Neural cell (in vitro differentiated cells): ENCODE results near the gene ADGRG6. TPM values are rescaled to one million over a fixed set of nuclear protein-coding genes. Genes with fewer than 3 reads are reported as not detected.

ENCODE experiments used
- H2AFZ ChIP-seq: fragments of 200-600, 300-800 bp; sonication (generic), shearing (Covaris generic); 2 replicates; pipeline ENCODE4 v1.6.0; 2014; ENCODE audit warnings: low read depth, mild to moderate bottlenecking, antibody characterized with exemption, low read length, moderate library complexity
- H3F3A ChIP-seq: fragments of 200-600 bp; shearing (Covaris generic); 2 replicates; pipeline ENCODE4 v1.6.1; 2016; ENCODE audit warnings: mild to moderate bottlenecking, moderate library complexity, mixed read lengths, antibody characterized with exemption, low read length; ENCODE audit not compliant: insufficient read depth, poor library complexity, severe bottlenecking
- H3K27ac ChIP-seq: fragments of 200-600, 300-800 bp; sonication (generic), shearing (Covaris generic); 2 replicates; pipeline ENCODE4 v1.5.1; 2014; ENCODE audit warnings: mild to moderate bottlenecking, low read length, moderate library complexity
- H3K27me3 ChIP-seq: fragments of 300-800, 200-600 bp; sonication (generic), shearing (Covaris generic); 2 replicates; pipeline ENCODE4 v1.6.0; 2014; ENCODE audit warnings: mild to moderate bottlenecking, low read depth, low read length, moderate library complexity; ENCODE audit not compliant: insufficient read depth
- H3K36me3 ChIP-seq: fragments of 300-800, 200-600 bp; sonication (generic), shearing (Covaris generic); 2 replicates; pipeline ENCODE4 v1.5.1; 2014; ENCODE audit warnings: mild to moderate bottlenecking, antibody characterized with exemption, low read length, moderate library complexity; ENCODE audit not compliant: insufficient read depth
- H3K4me2 ChIP-seq: fragments of 300-800, 200-600 bp; sonication (generic), shearing (Covaris generic); 2 replicates; pipeline ENCODE4 v1.6.0; 2014; ENCODE audit warnings: mild to moderate bottlenecking, low read length
- H3K4me3 ChIP-seq: fragments of 300-800, 200-600 bp; sonication (generic), shearing (Covaris generic); 2 replicates; pipeline ENCODE4 v1.5.1; 2014; ENCODE audit warnings: mild to moderate bottlenecking, low read length, moderate library complexity
- H3K79me2 ChIP-seq: fragments of 200-600 bp; shearing (Covaris generic); replicated peaks from 2 replicates; pipeline ENCODE4 v1.6.0; 2014; ENCODE audit warnings: mild to moderate bottlenecking, low read length, moderate library complexity; ENCODE audit not compliant: insufficient read depth
- H3K9ac ChIP-seq: fragments of 300-800, 200-600 bp; sonication (generic), shearing (Covaris generic); 2 replicates; pipeline ENCODE4 v1.6.1; 2016; ENCODE audit warnings: mild to moderate bottlenecking, low read length, mixed read lengths
- H3K9me2 ChIP-seq: fragments of 200-600 bp; shearing (Covaris generic); 2 replicates; pipeline ENCODE4 v1.6.1; 2016; ENCODE audit warnings: mild to moderate bottlenecking, low read length, mixed read lengths; ENCODE audit not compliant: insufficient read depth
- H3K9me3 ChIP-seq: fragments of 200-600, 300-800 bp; sonication (generic), shearing (Covaris generic); 2 replicates; pipeline ENCODE4 v1.6.1; 2016; ENCODE audit warnings: mild to moderate bottlenecking, mixed run types, low read length, moderate library complexity, mixed read lengths
- H4K20me1 ChIP-seq: fragments of 200-600 bp; shearing (Covaris generic); 2 replicates; pipeline ENCODE4 v1.6.1; 2016; ENCODE audit warnings: mild to moderate bottlenecking, mixed run types; ENCODE audit not compliant: insufficient read depth
- EP300 ChIP-seq: fragments of 450-650 bp; conservative IDR thresholded peaks from 2 replicates; pipeline ENCODE4 v1.6.1; 2014; ENCODE audit warnings: antibody characterized with exemption, mild to moderate bottlenecking, moderate library complexity; ENCODE audit not compliant: poor library complexity, severe bottlenecking
- EZH2 ChIP-seq: fragments of 200-600, 300-800 bp; shearing (Covaris generic), sonication (generic); IDR thresholded peaks from 2 replicates; pipeline ENCODE4 v1.6.1; 2014; ENCODE audit warnings: antibody characterized with exemption, low read length, borderline replicate concordance, mild to moderate bottlenecking; ENCODE audit not compliant: insufficient read depth, poor library complexity, severe bottlenecking
- MXI1 ChIP-seq: fragments of 450-650 bp; conservative IDR thresholded peaks from 2 replicates; pipeline ENCODE4 v1.6.1; 2014; ENCODE audit warnings: antibody characterized with exemption, mild to moderate bottlenecking; ENCODE audit not compliant: poor library complexity, severe bottlenecking
- POLR2AphosphoS5 ChIP-seq: IDR thresholded peaks from 2 replicates; pipeline ENCODE4 v1.6.1; 2012
- RAD21 ChIP-seq: fragments of 450-650 bp; conservative IDR thresholded peaks from 2 replicates; pipeline ENCODE4 v1.6.1; 2014; ENCODE audit warnings: antibody characterized with exemption, mild to moderate bottlenecking, moderate library complexity
- SMC3 ChIP-seq: fragments of 450-650 bp; conservative IDR thresholded peaks from 2 replicates; pipeline ENCODE4 v1.6.1; 2014; ENCODE audit warnings: antibody characterized with exemption, mild to moderate bottlenecking, moderate library complexity; ENCODE audit not compliant: poor library complexity
- TAF1 ChIP-seq: IDR thresholded peaks from 2 replicates; pipeline ENCODE4 v1.6.1; 2012; ENCODE audit warnings: low read depth
- polyA plus RNA-seq: library from polyadenylated mRNA; depleted of rRNA; stranded (reverse); fragments of >200 nt; gene quantifications from 2 replicates; pipeline ENCODE4 v1.2.3, GENCODE V29; 2014
- TF ChIP-seq, protein P1 (sequence below): fragments of 450-650 bp; IDR thresholded peaks from 2 replicates; pipeline ENCODE4 v1.5.1; 2014; ENCODE audit warnings: antibody characterized with exemption, mild to moderate bottlenecking, moderate library complexity; ENCODE audit not compliant: poor library complexity, severe bottlenecking
- TF ChIP-seq, protein P2 (sequence below): IDR thresholded peaks from 2 replicates; pipeline ENCODE4 v1.6.1; 2012; ENCODE audit warnings: borderline replicate concordance

Gene ADGRG6
- polyA plus RNA-seq, 1 donor from 2014 or later: 0.37 TPM

DNA sequence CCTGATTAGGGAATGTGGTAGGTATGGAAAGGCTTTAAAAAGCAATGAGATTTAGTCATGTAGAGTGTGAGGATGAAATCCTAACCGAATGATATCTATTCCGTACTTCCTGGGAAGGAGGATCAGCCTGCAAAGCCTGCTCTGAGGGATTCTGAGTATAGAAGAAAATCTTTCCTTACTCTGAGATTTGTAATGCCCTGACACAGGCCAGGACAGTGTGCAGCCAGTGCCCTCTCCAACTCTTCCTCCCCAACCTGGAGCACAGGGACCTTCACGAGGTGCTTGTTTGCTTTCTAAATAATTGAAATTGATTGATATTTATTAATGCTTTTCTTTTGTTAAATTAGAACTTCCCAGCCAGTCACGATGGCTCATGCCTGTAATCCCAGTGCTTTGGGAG, 131.6 kb downstream of the ADGRG6 start:
- Histone ChIP-seq H4K20me1 (no peaks in the 10 kb centered on the region), H3K9me3 (no peaks in the 10 kb centered on the region), H3K27me3 (no peaks in the 10 kb centered on the region)

DNA sequence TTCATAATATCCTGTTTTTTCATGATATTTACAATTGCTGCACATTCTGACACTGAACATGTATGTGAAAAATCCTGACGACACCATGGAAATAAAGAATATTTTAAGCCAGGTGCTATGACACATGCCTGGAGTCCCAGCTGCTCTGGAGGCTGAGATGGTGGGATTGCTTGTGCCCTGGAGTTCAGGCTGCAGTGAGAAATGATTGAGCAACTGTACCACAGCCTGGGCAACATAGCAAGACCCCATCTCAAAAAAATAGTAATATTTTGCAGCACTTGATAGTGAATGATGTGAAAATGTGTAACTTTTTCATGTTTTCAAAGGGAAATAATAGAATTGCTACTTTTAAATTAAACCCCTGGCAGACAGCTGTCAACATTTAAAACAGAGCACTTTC, 137.1 kb downstream of the ADGRG6 start:
- TF ChIP-seq MXI1: no peak
- TF ChIP-seq RAD21: no peak
- no peak for TF ChIP-seq EZH2
- no peak for TF ChIP-seq SMC3
- no peak for TF ChIP-seq TAF1
- TF ChIP-seq POLR2AphosphoS5: no peak
- TF ChIP-seq EP300: no peak
- TF ChIP-seq, protein P1, sequence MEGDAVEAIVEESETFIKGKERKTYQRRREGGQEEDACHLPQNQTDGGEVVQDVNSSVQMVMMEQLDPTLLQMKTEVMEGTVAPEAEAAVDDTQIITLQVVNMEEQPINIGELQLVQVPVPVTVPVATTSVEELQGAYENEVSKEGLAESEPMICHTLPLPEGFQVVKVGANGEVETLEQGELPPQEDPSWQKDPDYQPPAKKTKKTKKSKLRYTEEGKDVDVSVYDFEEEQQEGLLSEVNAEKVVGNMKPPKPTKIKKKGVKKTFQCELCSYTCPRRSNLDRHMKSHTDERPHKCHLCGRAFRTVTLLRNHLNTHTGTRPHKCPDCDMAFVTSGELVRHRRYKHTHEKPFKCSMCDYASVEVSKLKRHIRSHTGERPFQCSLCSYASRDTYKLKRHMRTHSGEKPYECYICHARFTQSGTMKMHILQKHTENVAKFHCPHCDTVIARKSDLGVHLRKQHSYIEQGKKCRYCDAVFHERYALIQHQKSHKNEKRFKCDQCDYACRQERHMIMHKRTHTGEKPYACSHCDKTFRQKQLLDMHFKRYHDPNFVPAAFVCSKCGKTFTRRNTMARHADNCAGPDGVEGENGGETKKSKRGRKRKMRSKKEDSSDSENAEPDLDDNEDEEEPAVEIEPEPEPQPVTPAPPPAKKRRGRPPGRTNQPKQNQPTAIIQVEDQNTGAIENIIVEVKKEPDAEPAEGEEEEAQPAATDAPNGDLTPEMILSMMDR: no peak
- TF ChIP-seq, protein P2, sequence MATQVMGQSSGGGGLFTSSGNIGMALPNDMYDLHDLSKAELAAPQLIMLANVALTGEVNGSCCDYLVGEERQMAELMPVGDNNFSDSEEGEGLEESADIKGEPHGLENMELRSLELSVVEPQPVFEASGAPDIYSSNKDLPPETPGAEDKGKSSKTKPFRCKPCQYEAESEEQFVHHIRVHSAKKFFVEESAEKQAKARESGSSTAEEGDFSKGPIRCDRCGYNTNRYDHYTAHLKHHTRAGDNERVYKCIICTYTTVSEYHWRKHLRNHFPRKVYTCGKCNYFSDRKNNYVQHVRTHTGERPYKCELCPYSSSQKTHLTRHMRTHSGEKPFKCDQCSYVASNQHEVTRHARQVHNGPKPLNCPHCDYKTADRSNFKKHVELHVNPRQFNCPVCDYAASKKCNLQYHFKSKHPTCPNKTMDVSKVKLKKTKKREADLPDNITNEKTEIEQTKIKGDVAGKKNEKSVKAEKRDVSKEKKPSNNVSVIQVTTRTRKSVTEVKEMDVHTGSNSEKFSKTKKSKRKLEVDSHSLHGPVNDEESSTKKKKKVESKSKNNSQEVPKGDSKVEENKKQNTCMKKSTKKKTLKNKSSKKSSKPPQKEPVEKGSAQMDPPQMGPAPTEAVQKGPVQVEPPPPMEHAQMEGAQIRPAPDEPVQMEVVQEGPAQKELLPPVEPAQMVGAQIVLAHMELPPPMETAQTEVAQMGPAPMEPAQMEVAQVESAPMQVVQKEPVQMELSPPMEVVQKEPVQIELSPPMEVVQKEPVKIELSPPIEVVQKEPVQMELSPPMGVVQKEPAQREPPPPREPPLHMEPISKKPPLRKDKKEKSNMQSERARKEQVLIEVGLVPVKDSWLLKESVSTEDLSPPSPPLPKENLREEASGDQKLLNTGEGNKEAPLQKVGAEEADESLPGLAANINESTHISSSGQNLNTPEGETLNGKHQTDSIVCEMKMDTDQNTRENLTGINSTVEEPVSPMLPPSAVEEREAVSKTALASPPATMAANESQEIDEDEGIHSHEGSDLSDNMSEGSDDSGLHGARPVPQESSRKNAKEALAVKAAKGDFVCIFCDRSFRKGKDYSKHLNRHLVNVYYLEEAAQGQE: no peak
- H3K79me2 ChIP-seq: no peaks in the 10 kb centered on the region

More for the DNA sequence above, 131.6 kb downstream of the ADGRG6 start:
- Histone ChIP-seq H3K27ac (no peak overlapping the region), H3K4me3 (no peak overlapping the region), H3K9ac (no peak overlapping the region), H3K4me2 (no peak overlapping the region), H3K79me2 (no peaks in the 10 kb centered on the region), H3K9me2 (no peaks in the 10 kb centered on the region), H3F3A (no peaks in the 10 kb centered on the region), H2AFZ (no peak overlapping the region), H3K36me3 (no peaks in the 10 kb centered on the region)
- TF ChIP-seq, protein P2: no peak
- TF ChIP-seq TAF1 (no peak), SMC3 (no peak), MXI1 (no peak), RAD21 (no peak), EP300 (no peak)

More for the DNA sequence above, 137.1 kb downstream of the ADGRG6 start:
- Histone ChIP-seq H3K9me3 (no peaks in the 10 kb centered on the region), H2AFZ (no peak overlapping the region), H3K4me2 (no peak overlapping the region), H4K20me1 (no peaks in the 10 kb centered on the region), H3K27ac (no peak overlapping the region), H3K9me2 (no peaks in the 10 kb centered on the region), H3K9ac (no peak overlapping the region), H3K4me3 (no peak overlapping the region), H3F3A (no peaks in the 10 kb centered on the region), H3K36me3 (no peaks in the 10 kb centered on the region), H3K27me3 (no peaks in the 10 kb centered on the region)
